ENCODE measurements around the gene SSBP3. TPM values are rescaled to one million over a fixed set of nuclear protein-coding genes. Genes with fewer than 3 reads are reported as not detected.

Gene SSBP3
- total RNA-seq, 1 donor from 2014 or later, result 161 TPM

DNA sequence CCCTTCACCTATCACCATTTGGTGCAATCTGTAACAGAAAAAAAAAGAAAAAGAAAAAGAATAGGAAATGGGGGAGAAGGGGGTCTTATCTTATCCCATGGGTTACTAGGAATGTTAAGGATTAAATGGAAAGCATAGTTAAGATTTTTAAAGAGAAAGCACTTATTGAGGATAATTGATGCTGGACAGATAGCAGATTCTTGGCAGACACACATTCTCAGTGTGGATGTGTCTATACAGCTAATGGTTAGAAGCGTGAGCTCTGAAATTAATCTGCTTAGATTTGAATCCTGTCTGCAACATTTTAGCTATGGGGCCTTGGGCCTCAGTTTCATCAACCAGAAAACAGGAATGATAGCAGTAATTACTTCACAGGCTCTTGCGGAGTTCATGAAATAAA is 67.1 kb downstream of the SSBP3 start:
- Mint-ChIP-seq H3K4me3 (ENCODE audit: low read depth) (no peak overlapping the region), H3K36me3 (ENCODE audit: insufficient read depth) (peaks cover 2% of the 10 kb centered on the region), H3K4me1 (ENCODE audit: low read depth) (peaks cover 65% of the 10 kb centered on the region), H3K27me3 (no peaks in the 10 kb centered on the region), H3K9me3 (ENCODE audit: low read depth) (no peaks in the 10 kb centered on the region), H3K27ac (no peak overlapping the region)
- no peak for DNase-seq (ENCODE audit: low spot score, unreplicated experiment)
- TF ChIP-seq CTCF (IDR thresholded peaks at IDR 0.05; ENCODE audit: unreplicated experiment), result no peak

DNA sequence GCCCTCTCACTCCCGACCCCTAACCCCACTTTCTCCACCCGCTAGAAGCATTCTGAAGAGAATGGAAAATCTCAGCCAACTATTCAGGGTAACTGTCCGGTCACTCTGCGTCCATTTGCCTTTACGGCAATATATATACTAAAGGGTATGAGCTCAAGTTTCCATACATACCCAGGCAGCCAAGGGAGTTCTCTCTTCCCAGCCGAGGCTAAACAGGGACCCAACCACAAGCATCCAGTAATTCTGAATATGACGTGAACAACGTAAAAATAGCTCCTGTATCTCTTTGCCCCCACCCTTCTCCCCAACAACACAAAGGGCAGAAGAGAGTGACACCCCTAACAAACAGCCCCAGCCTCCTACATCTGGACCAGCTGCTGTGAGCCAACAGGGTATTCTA is 67.7 kb downstream of the SSBP3 start:
- H3K9me3 Mint-ChIP-seq (ENCODE audit: low read depth), result no peaks in the 10 kb centered on the region
- H3K4me1 Mint-ChIP-seq (ENCODE audit: low read depth), result peaks cover 60% of the 10 kb centered on the region
- no peak for DNase-seq (ENCODE audit: low spot score, unreplicated experiment)
- peaks cover 2% of the 10 kb centered on the region for H3K36me3 Mint-ChIP-seq (ENCODE audit: insufficient read depth)
- no peak overlapping the region for H3K4me3 Mint-ChIP-seq (ENCODE audit: low read depth)
- H3K27me3 Mint-ChIP-seq, result no peaks in the 10 kb centered on the region
- H3K27ac Mint-ChIP-seq, result peak overlapping the region; percentile 84
- TF ChIP-seq CTCF (IDR thresholded peaks at IDR 0.05; ENCODE audit: unreplicated experiment), result no peak

- no peak for DNase-seq (ENCODE audit: low spot score, unreplicated experiment)
- peak overlapping the region; percentile 84 for H3K27ac Mint-ChIP-seq
- TF ChIP-seq CTCF (IDR thresholded peaks at IDR 0.05; ENCODE audit: unreplicated experiment), result no peak
- no peak overlapping the region for H3K4me3 Mint-ChIP-seq (ENCODE audit: low read depth)
- no peaks in the 10 kb centered on the region for H3K27me3 Mint-ChIP-seq
- no peaks in the 10 kb centered on the region for H3K9me3 Mint-ChIP-seq (ENCODE audit: low read depth)
- peaks cover 59% of the 10 kb centered on the region for H3K4me1 Mint-ChIP-seq (ENCODE audit: low read depth)
- H3K36me3 Mint-ChIP-seq (ENCODE audit: insufficient read depth), result peaks cover 2% of the 10 kb centered on the region
Observed at GRCh38 chr1:54337928-54338327, 68.3 kb downstream of the SSBP3 start.

GRCh38 chr1:54337034-54337433 is 69.2 kb downstream of the SSBP3 start:
- H3K36me3 Mint-ChIP-seq (ENCODE audit: insufficient read depth), result peaks cover 2% of the 10 kb centered on the region
- no peaks in the 10 kb centered on the region for H3K9me3 Mint-ChIP-seq (ENCODE audit: low read depth)
- no peak overlapping the region for H3K27ac Mint-ChIP-seq
- H3K4me3 Mint-ChIP-seq (ENCODE audit: low read depth), result no peak overlapping the region
- no peaks in the 10 kb centered on the region for H3K27me3 Mint-ChIP-seq
- no peak for TF ChIP-seq CTCF (IDR thresholded peaks at IDR 0.05; ENCODE audit: unreplicated experiment)
- DNase-seq (ENCODE audit: low spot score, unreplicated experiment), result no peak
- peaks cover 53% of the 10 kb centered on the region for H3K4me1 Mint-ChIP-seq (ENCODE audit: low read depth)

DNA sequence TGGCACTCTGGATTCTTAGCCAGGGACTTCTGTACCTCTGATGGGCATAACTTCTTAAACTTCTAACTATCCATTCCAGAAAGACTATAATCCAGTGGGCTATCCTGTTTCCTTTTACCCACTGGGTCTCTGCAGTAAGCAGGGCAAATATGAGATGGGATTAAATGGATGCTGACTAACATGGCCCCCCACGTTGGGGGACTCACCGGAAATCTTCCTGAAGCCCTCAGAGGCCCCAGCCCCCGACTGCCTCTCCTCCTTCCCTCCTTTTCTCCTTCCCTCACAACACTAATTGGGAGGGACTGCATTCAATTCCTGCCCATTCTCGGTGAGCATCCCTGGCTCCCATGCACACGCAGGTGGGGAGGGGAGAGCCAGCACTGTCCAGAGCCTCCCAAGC is 70.1 kb downstream of the SSBP3 start:
- TF ChIP-seq CTCF (IDR thresholded peaks at IDR 0.05; ENCODE audit: unreplicated experiment), result no peak
- Mint-ChIP-seq H3K4me1 (ENCODE audit: low read depth) (peaks cover 57% of the 10 kb centered on the region), H3K27ac (no peak overlapping the region), H3K9me3 (ENCODE audit: low read depth) (no peaks in the 10 kb centered on the region), H3K4me3 (ENCODE audit: low read depth) (no peak overlapping the region), H3K36me3 (ENCODE audit: insufficient read depth) (peaks cover 2% of the 10 kb centered on the region), H3K27me3 (no peaks in the 10 kb centered on the region)
- no peak for DNase-seq (ENCODE audit: low spot score, unreplicated experiment)
